ENCODE measurements around the gene GPRC5C. TPM values are rescaled to one million over a fixed set of nuclear protein-coding genes. Genes with fewer than 3 reads are reported as not detected.

Gene GPRC5C
- total and polyA plus RNA-seq, 2 of the 8 experiments (the other 6 are each of a cell fraction or from before 2014, with no cell fraction given), result 18.3 to 55.8 TPM

DNA sequence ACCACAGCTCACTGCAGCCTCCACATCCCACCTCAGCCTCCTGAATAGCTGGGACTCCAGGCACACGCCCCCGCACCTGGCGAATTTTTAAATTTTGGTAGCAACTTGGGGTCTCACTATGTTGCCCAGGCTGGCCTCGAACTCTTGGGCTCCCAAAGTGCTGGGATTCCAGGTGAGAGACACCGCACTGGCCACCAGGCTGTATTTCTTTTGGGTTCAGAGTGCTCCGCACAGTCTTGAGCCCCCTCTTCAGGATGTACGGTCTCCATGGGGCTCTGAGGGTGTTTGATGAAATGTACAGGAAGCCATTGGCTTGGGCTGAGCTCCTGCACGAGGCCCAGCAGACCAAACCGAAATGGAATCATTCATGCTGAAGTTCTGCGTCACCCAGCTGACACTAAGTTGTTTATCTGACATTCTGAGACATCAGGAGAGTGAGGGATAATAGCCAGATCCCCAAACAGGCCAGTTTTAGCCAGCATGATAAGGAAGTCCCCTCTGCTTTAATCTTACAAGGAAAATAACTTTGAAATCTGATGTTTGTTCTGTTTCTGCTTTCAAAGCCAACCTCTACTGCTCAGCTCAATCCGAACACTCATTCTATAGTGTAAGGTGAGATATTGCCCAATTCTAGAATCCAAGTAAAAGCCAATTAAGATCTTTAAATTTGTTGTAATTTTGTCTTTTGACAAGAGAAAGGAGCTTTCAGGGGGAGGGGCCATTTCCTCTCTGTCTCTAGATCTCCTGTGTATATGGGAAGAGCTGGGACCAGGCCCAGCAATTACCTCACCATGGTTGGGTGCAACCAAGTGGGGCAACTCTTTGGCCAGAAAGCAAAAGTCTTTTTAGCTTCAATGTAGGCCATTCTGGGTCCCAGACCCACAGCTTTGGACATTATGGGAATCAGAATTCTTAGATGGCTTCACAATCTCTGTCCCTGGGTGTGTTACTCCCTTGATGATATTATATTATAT lies 40.9 kb upstream of the GPRC5C start:
- no peaks in the 10 kb centered on the region; a peak in 1 of 7 replicates for H3K27me3 ChIP-seq (replicated peaks in 1 of 4; ENCODE audit: control insufficient read depth in 3 of 4, extremely low read depth in 1 of 4, insufficient read depth in 3 of 4, low read length in 3 of 4)
- H3K4ac ChIP-seq (replicated peaks; ENCODE audit: insufficient read length, low read depth, low read length), result no peak overlapping the region
- H3K4me1 ChIP-seq (replicated peaks in 1 of 4; ENCODE audit: control insufficient read depth in 3 of 4, insufficient read depth in 4 of 4, low read length in 3 of 4), result peaks cover 5 to 20% (median 12%) of the 10 kb centered on the region in 4 experiments
- H2BK120ac ChIP-seq (replicated peaks; ENCODE audit: low read depth, low read length), result no peak overlapping the region
- no peak overlapping the region for H2BK20ac ChIP-seq (ENCODE audit: low read length)
- no peak overlapping the region for H4K91ac ChIP-seq (replicated peaks; ENCODE audit: insufficient read length, low read length)
- H4K20me1 ChIP-seq (replicated peaks in 1 of 2; ENCODE audit: control insufficient read depth in 1 of 2, insufficient read depth in 2 of 2, low read length in 2 of 2), result no peaks in the 10 kb centered on the region
- no peaks in the 10 kb centered on the region for H3K23me2 ChIP-seq (ENCODE audit: low read depth, low read length)
- H2BK12ac ChIP-seq (ENCODE audit: low read depth, low read length), result no peak overlapping the region
- TF ChIP-seq CHD1 (IDR thresholded peaks at IDR 0.05; ENCODE audit: low read depth, low read length) (no peak), SIRT6 (IDR thresholded peaks at IDR 0.05; ENCODE audit: low read length) (no peak), SRF (IDR thresholded peaks at IDR 0.05; ENCODE audit: low read depth, low read length) (no peak), NRF1 (IDR thresholded peaks at IDR 0.05; ENCODE audit: low read depth, low read length) (no peak), PHF8 (conservative IDR thresholded peaks at IDR 0.05; ENCODE audit: low read depth, low read length) (no peak), SUZ12 (IDR thresholded peaks at IDR 0.05; ENCODE audit: low read length) (no peak)
- no peak overlapping the region for H3K27ac ChIP-seq (ENCODE audit: low read depth, low read length)
- FAIRE-seq, result no peak
- no peaks in the 10 kb centered on the region for H3K36me3 ChIP-seq (ENCODE audit: control insufficient read depth in 2 of 4, insufficient read depth in 4 of 4, low read length in 3 of 4)
- no peak overlapping the region for H3K4me2 ChIP-seq (ENCODE audit: insufficient read depth in 1 of 2, low read depth in 2 of 2, low read length in 2 of 2)
- no peak overlapping the region for H3K14ac ChIP-seq (ENCODE audit: insufficient read length)
- H2BK15ac ChIP-seq (ENCODE audit: low read length), result no peak overlapping the region
- no peak overlapping the region for H4K8ac ChIP-seq (ENCODE audit: extremely low read depth, insufficient read depth, low read length)
- no peak overlapping the region for H3K9ac ChIP-seq (replicated peaks in 1 of 4; ENCODE audit: extremely low read depth in 1 of 4, low read depth in 3 of 4, low read length in 3 of 4)
- no peak overlapping the region for H2BK5ac ChIP-seq (ENCODE audit: low read depth, low read length)
- CTCF ChIA-PET (ENCODE audit: partially characterized antibody), result interaction anchor here (0.8 to 7.2 kb wide), 8 partner anchors 8 to 67 kb away, joined by 3 to 57 read pairs (median 5); partner anchors contain the start of gene BTBD17
- DNase-seq (ENCODE audit: low read depth in 1 of 2, low spot score in 2 of 2), result no peak
- H2AK5ac ChIP-seq (ENCODE audit: low read depth, low read length), result no peak overlapping the region
- WGBS, 2 experiments (ENCODE audit: extremely low coverage in 1 of 2, insufficient coverage in 1 of 2, insufficient read length in 1 of 2, insufficient replicate concordance in 2 of 2, low coverage in 1 of 2, low lambda C conversion rate in 2 of 2, missing lambda C conversion rate in 1 of 2), result 90% methylated on average over 11 of the region's 11 CpGs; no CpG with 5 or more reads in 1 of the 2 experiments
- H3K9me3 ChIP-seq (ENCODE audit: insufficient read depth in 2 of 2, low read depth in 1 of 2, low read length in 1 of 2), result no peaks in the 10 kb centered on the region
- H3K4me3 ChIP-seq (ENCODE audit: extremely low read depth in 1 of 4, insufficient read depth in 2 of 4, low read depth in 3 of 4, low read length in 4 of 4), result no peak overlapping the region
- no peak overlapping the region for H2AFZ ChIP-seq (ENCODE audit: low read length)
- H3K18ac ChIP-seq (ENCODE audit: extremely low read depth, low read length), result no peak overlapping the region
- no peak overlapping the region for H4K5ac ChIP-seq (ENCODE audit: insufficient read length, low read depth, low read length)
- no peak overlapping the region for H3K56ac ChIP-seq (replicated peaks; ENCODE audit: insufficient read length, low read depth, low read length)
- POLR2A ChIA-PET (ENCODE audit: partially characterized antibody), result no interaction called here
- H3K23ac ChIP-seq (ENCODE audit: insufficient read length), result no peak overlapping the region
- H3K79me1 ChIP-seq (ENCODE audit: low read depth, low read length), result no peaks in the 10 kb centered on the region
- no peaks in the 10 kb centered on the region for H3K79me2 ChIP-seq (ENCODE audit: control insufficient read depth in 1 of 2, insufficient read depth in 2 of 2, low read length in 2 of 2)
